ENCODE data around the gene KRT33A.

Gene KRT33A

DNA sequence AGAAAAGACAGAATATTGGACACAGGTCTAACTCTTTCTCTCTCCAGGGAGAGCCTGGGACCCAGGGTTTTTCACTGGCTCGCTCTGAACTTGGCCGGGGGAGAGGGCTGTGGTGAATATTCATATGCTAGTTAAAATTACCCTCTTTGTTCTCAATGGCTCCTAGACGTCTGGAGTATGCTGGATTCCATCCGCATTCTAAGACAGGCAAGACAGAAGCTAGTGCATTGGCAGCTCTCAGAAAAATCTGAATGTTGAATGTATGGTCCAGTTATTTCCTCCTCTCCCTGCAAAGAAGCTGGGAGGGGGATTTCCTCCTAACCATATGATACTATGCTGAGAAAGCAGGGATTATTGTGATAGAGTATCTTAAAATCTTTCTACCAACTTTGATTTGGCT is 37.0 kb upstream of the KRT33A start:
- TF ChIP-seq TCF4 (CRISPR knock-in tag; IDR thresholded peaks at IDR 0.05; ENCODE audit: borderline replicate concordance) (no peak), ZNF8 (CRISPR knock-in tag; IDR thresholded peaks at IDR 0.05) (no peak), TSHZ2 (CRISPR knock-in tag; IDR thresholded peaks at IDR 0.05) (no peak), ZNF70 (CRISPR knock-in tag; IDR thresholded peaks at IDR 0.05) (no peak), ZFP3 (CRISPR knock-in tag; IDR thresholded peaks at IDR 0.05) (no peak), GLIS3 (CRISPR knock-in tag; IDR thresholded peaks at IDR 0.05) (no peak), ISL1 (CRISPR knock-in tag; IDR thresholded peaks at IDR 0.05) (no peak), ZC3H10 (CRISPR knock-in tag; IDR thresholded peaks at IDR 0.05) (no peak), CSDC2 (CRISPR knock-in tag; IDR thresholded peaks at IDR 0.05) (no peak), TOX (CRISPR knock-in tag; IDR thresholded peaks at IDR 0.05; ENCODE audit: borderline replicate concordance) (no peak), OSR1 (CRISPR knock-in tag; IDR thresholded peaks at IDR 0.05) (no peak), SNAI2 (CRISPR knock-in tag; IDR thresholded peaks at IDR 0.05) (no peak), ZNF565 (CRISPR knock-in tag; conservative IDR thresholded peaks at IDR 0.05; ENCODE audit: low read depth) (no peak), ARNTL (CRISPR knock-in tag; IDR thresholded peaks at IDR 0.05; ENCODE audit: borderline replicate concordance, low read depth) (no peak), CSRNP3 (CRISPR knock-in tag; IDR thresholded peaks at IDR 0.05) (no peak), BACH2 (CRISPR knock-in tag; IDR thresholded peaks at IDR 0.05; ENCODE audit: borderline replicate concordance) (no peak), ESRRG (CRISPR knock-in tag; IDR thresholded peaks at IDR 0.05) (no peak)
- ATAC-seq: no peak

GRCh38 chr17:41386227-41386626 is 35.6 kb upstream of the KRT33A start:
- TF ChIP-seq ISL1 (CRISPR knock-in tag; IDR thresholded peaks at IDR 0.05): no peak
- no peak for TF ChIP-seq TOX (CRISPR knock-in tag; IDR thresholded peaks at IDR 0.05; ENCODE audit: borderline replicate concordance)
- no peak for TF ChIP-seq TCF4 (CRISPR knock-in tag; IDR thresholded peaks at IDR 0.05; ENCODE audit: borderline replicate concordance)
- no peak for TF ChIP-seq RARB (CRISPR knock-in tag; IDR thresholded peaks at IDR 0.05)
- TF ChIP-seq TSHZ2 (CRISPR knock-in tag; IDR thresholded peaks at IDR 0.05): no peak
- no peak for TF ChIP-seq PPARA (CRISPR knock-in tag; IDR thresholded peaks at IDR 0.05; ENCODE audit: borderline replicate concordance)
- no peak for TF ChIP-seq OSR1 (CRISPR knock-in tag; IDR thresholded peaks at IDR 0.05)
- TF ChIP-seq ZFP3 (CRISPR knock-in tag; IDR thresholded peaks at IDR 0.05): no peak
- no peak for TF ChIP-seq GLIS3 (CRISPR knock-in tag; IDR thresholded peaks at IDR 0.05)
- TF ChIP-seq ZC3H10 (CRISPR knock-in tag; IDR thresholded peaks at IDR 0.05): no peak
- no peak for TF ChIP-seq ZNF565 (CRISPR knock-in tag; conservative IDR thresholded peaks at IDR 0.05; ENCODE audit: low read depth)
- no peak for TF ChIP-seq ESRRG (CRISPR knock-in tag; IDR thresholded peaks at IDR 0.05)
- TF ChIP-seq, protein P1, sequence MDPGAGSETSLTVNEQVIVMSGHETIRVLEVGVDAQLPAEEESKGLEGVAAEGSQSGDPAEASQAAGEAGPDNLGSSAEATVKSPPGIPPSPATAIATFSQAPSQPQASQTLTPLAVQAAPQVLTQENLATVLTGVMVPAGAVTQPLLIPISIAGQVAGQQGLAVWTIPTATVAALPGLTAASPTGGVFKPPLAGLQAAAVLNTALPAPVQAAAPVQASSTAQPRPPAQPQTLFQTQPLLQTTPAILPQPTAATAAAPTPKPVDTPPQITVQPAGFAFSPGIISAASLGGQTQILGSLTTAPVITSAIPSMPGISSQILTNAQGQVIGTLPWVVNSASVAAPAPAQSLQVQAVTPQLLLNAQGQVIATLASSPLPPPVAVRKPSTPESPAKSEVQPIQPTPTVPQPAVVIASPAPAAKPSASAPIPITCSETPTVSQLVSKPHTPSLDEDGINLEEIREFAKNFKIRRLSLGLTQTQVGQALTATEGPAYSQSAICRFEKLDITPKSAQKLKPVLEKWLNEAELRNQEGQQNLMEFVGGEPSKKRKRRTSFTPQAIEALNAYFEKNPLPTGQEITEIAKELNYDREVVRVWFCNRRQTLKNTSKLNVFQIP (CRISPR knock-in tag; IDR thresholded peaks at IDR 0.05; ENCODE audit: borderline replicate concordance, low read depth): no peak
- TF ChIP-seq BACH2 (CRISPR knock-in tag; IDR thresholded peaks at IDR 0.05; ENCODE audit: borderline replicate concordance): no peak
- TF ChIP-seq ZNF70 (CRISPR knock-in tag; IDR thresholded peaks at IDR 0.05): no peak
- no peak for ATAC-seq

- ATAC-seq: no peak
These were observed 33.1 kb upstream of the KRT33A start for GRCh38 chr17:41383690-41384089.

More at GRCh38 chr17:41383690-41384089, 33.1 kb upstream of the KRT33A start:
- TF ChIP-seq PPARA (CRISPR knock-in tag; IDR thresholded peaks at IDR 0.05; ENCODE audit: borderline replicate concordance) (no peak), TSHZ2 (CRISPR knock-in tag; IDR thresholded peaks at IDR 0.05) (no peak), RARB (CRISPR knock-in tag; IDR thresholded peaks at IDR 0.05) (no peak), TOX (CRISPR knock-in tag; IDR thresholded peaks at IDR 0.05; ENCODE audit: borderline replicate concordance) (no peak), SNAI2 (CRISPR knock-in tag; IDR thresholded peaks at IDR 0.05) (no peak), ISL1 (CRISPR knock-in tag; IDR thresholded peaks at IDR 0.05) (no peak), CSDC2 (CRISPR knock-in tag; IDR thresholded peaks at IDR 0.05) (no peak)
- TF ChIP-seq, protein P1 (CRISPR knock-in tag; IDR thresholded peaks at IDR 0.05; ENCODE audit: borderline replicate concordance, low read depth): no peak

All from SK-N-SH treated with all-trans-retinoic acid at 6 μM for 48 hours (cell line).